A549 treated with ZK216348 at 1 μM for 4 hours (cell line): ENCODE measurements around the gene TAGLN. TPM values are rescaled to one million over a fixed set of nuclear protein-coding genes. Genes with fewer than 3 reads are reported as not detected.

ENCODE experiments used
- total RNA-seq: library from RNA; stranded (reverse); fragments of 200-300 nt; extraction: Qiagen RNA extraction; gene quantifications from 5 replicates; pipeline ENCODE4 v1.2.3, GENCODE V29; 2022; ENCODE audit warnings: low read depth

TAGLN gene
- 64.2 to 153 TPM (median 100 TPM) in 5 replicates for total RNA-seq

GRCh38 chr11:117199053-117199915 lies at the start of gene TAGLN:
Gene TAGLN, plus strand, starts transcription at chr11:117199370. Its CDS starts 3,644 bp downstream, at chr11:117203014.

GRCh38 chr11:117178210-117179034 lies 20.7 kb upstream of the TAGLN start, which contains the start of gene SIDT2:
Gene SIDT2, plus strand, starts transcription at chr11:117178743. Its CDS starts 521 bp downstream, at chr11:117179264.

GRCh38 chr11:117231842-117232091 lies 32.6 kb downstream of the TAGLN start, which contains the start of gene PCSK7:
Gene PCSK7, minus strand, starts transcription at chr11:117232073. Its CDS starts 2,229 bp downstream, at chr11:117229844.

GRCh38 chr11:117232092-117232878 lies 33.1 kb downstream of the TAGLN start, which contains the start of gene RNF214:
Gene RNF214, plus strand, starts transcription at chr11:117232671. Its CDS starts 1,602 bp downstream, at chr11:117234273.

Other genes with a start within 250 kb of the TAGLN start
- gene SIK3, start 100.9 kb upstream of the TAGLN start, total RNA-seq = 7.0 to 10.6 TPM (median 9.9 TPM) in 5 replicates
- 25.0 to 45.0 TPM (median 36.4 TPM) in 5 replicates for gene PAFAH1B2, start 55.1 kb upstream of the TAGLN start, total RNA-seq
- gene SIDT2, start 20.6 kb upstream of the TAGLN start, total RNA-seq = 3.3 to 6.1 TPM (median 5.3 TPM) in 5 replicates
- 11.9 to 23.5 TPM (median 19.9 TPM) in 5 replicates for gene PCSK7, start 32.7 kb downstream of the TAGLN start, total RNA-seq
- 9.1 to 12.9 TPM (median 10.4 TPM) in 5 replicates for gene RNF214, start 33.3 kb downstream of the TAGLN start, total RNA-seq
- gene BACE1-AS, start 92.0 kb downstream of the TAGLN start, total RNA-seq = 1.8 to 2.8 TPM (median 2.2 TPM) in 5 replicates
- 8.1 to 10.8 TPM (median 10.2 TPM) in 5 replicates for gene BACE1, start 116.9 kb downstream of the TAGLN start, total RNA-seq
- gene CEP164, start 128.5 kb downstream of the TAGLN start, total RNA-seq = 14.5 to 20.3 TPM (median 17.7 TPM) in 5 replicates